NCI-H2196 treated with DMSO at 0.1 percent for 48 hours (cell line): ENCODE data around the gene POLR3K.

ENCODE experiments used
- DNase-seq: peaks from one replicate; lab custom pipeline; 2025; ENCODE audit not compliant: unreplicated experiment; lab: John Stamatoyannopoulos, UW

POLR3K gene

GRCh38 chr16:66309-67182 is 13.1 kb upstream of the POLR3K start:
- DNase-seq: no peak

DNA sequence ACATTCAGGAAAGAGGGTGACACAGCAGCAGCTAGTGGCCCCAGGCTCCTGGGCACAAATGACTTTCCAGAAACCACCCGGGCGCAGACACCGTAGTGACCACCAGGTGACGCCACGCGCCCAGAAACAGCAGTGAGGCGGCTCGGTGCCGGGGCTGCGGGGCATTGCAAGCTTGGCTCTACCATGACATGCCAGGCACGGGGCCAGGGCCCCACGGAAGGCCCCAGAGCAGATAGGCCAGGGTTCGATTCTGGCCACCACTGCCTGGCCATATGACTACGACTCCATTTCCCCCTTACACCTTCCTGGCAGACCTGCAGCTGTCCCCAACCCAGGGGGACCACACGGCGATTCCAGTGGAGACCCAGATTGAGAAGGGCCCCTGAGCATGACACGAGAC is 12.3 kb upstream of the POLR3K start:
- DNase-seq: peak; percentile 57

DNA sequence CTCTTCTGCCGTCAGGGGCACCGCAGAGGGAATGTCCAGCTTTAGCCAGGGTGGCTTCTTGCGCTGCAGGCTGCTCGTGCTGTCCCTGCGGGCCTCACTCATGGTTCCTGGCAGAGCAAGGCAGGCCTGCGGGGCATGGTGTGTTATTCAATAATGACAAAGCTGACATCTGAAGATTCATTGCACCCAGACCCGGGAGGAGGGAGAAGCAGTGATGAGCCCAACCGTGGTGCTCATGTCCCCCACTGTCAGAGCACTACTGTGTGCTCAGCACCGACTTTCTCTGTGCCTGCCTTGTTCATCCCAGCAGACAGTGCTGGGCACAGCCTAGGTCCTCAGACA is 11.5 kb upstream of the POLR3K start:
- no peak for DNase-seq

GRCh38 chr16:63998-64913 is 10.8 kb upstream of the POLR3K start:
- peak; percentile 93 for DNase-seq

GRCh38 chr16:63466-63865 is 10.1 kb upstream of the POLR3K start:
- no peak for DNase-seq

- DNase-seq: no peak
Measured at GRCh38 chr16:62968-63391, 9.6 kb upstream of the POLR3K start.

DNA sequence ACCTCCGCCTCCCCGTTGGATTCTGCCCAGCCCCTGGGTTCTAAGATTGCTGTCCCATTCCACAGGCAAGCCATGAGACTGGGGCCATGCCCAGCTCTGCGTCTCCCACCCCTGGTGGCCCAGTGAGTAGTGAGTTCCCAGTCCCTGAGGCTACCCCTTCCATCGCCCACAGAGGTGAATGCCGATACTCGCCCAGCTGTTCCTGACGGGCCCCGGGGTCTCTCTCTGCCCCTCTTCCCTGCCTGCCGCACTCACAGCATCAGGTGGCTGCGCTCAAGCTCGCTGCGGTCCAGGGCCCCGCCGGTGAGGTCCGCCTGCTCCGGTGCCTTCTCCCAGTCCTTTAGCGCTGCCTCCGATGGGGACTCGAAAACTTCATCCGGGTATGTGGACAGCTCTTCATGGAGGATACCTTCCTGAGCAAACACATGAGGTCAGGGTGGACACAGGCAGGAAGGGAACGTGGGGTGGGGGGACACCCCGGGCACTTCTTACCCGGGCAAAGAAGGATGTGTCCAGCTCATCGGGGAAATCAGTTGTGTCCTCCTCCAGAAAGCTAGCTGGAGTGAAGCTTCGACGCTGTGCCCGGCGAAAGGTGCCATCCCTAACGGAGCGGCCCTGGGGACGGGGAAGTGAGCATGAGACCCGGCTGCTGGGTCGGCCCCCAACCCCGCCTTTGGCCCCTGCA is 9.0 kb upstream of the POLR3K start:
- no peak for DNase-seq

DNA sequence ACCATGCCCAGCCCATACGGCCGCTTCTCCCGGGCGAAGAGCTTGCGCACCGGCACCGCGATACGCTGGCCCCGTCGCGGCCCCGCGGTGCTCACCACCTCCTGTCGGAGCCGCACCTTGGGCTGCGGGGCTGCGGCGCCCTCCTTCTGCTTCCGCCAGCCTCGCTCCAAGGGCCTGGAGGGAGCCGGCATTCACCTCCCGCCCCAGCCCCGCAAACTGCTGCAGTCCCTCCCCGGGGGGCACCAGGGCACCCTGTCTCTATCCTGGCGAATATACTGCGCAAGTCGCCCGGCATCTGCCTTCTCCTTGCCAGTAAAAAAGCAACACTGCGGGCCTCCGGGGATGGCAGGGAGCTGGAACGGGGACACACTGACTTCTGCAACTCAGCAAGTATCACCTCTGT is 8.5 kb upstream of the POLR3K start:
- no peak for DNase-seq

DNA sequence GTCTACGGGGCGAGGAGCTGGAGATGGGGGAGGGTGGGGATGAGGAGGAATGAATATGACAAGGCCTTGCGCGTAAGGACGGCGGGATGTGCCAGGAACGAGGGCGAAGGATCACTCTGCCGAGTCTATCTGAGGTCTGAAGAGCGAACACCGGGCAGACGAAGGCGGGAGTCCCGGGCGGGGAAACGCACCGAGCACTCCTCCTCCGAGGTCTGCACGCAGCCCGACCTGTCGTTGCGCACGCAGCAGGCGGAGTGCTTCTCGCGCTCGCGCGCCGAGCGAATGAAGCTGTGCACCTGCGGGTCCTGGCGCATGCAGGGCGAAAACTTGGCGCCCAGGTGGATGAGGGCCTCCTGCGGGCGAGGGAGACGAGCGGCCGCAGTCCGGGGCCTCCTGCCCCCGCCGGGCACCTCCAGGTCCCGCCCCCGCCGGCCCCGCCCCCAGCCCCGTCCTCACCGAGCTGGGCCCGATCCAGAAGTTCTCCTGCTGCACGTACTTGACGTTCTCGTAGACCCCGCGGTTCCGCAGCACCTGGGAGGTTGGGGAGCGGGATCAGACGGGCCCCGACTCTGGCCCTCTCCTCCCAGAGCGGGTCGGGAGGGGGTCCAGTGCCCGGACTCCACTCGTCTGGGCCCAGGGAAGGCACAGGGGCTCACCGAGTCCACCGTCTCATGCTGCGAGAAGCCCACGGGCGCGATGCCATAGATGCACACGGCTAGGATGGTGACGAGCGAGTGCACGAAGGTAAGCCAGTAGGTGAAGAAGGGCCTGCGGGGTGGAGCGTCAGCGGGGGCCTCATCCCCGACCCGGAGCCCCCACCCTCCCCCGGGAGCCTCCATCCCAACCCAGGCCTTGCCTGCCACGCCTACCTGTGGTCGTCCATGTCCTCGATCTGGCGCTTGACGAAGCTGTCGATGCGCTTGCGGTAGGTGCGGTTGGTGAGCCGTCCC is 7.8 kb upstream of the POLR3K start:
- DNase-seq: no peak

DNA sequence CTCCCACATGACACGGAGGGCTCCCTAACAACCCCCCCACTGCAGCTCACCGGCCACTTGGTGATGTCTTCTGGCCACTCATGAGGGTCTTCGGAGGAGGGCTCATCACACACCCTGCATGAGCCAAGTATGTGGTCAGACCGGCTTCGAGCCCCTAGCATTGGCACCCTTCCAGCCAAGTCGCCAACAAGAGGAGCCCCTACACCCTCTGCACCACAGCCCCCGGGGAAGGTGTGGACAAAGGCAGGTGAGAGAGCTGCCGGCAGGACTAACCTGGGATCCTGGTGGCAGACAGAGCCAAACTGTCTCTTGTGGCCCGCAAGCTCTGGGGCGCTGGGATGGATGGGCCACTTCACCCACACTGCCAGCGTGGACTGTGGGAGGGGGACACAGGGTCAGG is 6.8 kb upstream of the POLR3K start:
- DNase-seq: no peak

DNA sequence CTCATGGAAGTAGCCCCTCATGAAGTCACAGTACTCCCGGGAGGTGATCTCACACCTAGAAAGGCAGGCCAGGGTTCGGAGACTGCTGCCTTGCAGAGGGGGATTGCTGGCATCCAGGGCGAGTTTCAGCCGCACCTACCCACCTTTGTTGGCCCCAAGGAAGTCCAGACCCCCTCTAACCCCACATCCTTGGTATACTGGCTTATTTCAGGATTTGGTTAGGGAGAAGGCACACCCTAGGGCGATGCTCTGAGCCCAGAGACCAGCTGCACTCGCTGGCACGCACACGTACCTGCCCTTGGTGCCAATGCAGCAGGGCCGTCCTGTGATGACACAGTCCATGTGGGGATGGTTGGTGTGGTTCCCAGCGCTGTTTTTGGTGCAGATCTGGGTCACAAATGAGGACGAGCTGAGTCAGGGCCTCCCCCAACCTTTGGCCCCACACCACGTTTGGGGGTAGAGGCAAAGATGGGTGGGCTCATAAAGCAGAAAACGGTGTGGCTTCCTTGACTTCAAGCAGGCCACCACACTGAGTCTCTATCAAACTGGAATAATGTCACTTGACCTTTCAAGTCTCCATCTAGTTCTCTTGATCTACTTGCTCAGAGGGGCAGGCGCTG is 6.1 kb upstream of the POLR3K start:
- no peak for DNase-seq

DNA sequence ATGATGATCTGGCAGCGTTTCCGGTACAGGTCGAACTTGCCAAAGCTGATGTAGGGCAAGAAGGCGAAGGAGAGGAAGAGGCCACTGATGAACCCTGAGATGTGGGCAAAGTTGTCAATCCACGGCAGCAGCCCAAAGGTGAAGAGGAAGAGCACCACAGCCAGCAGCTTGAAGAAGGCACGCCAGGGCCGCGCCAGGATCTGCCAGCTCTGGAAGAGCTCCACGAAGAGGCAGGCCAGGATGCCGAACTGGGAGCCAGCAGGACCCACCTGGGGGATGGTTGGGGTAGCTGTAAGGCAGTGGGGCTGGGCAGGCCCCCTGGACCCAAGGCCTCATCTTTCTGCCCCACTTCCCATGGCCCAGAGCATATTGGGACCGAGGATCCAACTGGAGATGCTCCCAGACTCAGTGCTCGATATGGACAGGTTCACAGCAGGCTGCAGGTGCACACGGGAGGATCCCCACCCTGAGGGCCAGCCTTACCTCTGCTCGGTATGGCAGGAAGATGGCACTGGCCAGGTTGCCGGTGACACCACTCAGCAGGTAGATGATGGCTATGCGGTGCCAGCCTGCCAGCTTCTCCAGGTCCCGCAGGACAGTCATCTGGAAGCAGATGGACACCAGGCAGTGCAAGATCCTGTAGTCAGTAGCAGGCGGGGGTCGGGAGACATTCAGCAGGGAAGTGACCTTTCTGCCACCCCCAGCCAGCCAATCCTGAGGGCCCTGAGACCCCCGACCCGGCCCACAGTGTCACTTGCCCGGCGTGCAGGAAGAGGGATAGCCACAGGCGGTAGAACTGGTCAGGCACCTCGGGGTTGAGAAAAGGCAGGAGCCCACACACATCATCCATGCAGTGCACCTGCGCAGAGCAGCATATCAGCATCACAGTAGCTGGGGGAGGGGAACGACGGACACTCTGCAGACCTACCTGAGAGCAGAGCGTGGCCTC is 5.4 kb upstream of the POLR3K start:
- DNase-seq: no peak

GRCh38 chr16:57711-58110 is 4.3 kb upstream of the POLR3K start:
- DNase-seq: no peak

GRCh38 chr16:56231-56927 is 3.0 kb upstream of the POLR3K start:
- no peak for DNase-seq

DNA sequence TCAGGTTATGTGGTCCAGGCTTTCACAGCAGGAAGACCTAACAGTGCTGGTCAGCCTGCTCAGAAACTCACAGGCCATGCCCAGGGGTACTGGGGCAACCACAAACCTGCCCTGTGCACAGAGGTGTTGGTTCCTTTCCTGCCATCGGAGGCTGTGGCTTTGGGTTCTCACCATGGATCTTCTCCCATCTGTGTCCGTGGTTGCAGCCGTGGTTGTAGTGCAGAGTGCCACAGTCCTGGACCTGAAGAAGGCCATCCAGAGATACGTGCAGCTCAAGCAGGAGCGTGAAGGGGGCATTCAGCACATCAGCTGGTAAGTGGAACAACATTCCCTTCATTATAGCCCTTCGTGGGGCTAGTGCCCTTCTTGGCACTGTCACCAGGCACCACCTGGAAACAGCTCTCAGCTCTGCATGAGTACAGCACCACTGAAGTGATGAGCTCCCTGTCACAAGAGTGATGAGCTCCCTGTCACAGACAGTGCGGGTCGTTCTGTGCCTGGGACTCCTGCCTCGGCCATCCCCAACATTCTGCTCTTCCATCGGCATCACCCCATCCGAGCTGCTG is 2.2 kb upstream of the POLR3K start:
- DNase-seq: no peak

- no peak for DNase-seq
Measured at GRCh38 chr16:54237-54581, 801 bp upstream of the POLR3K start.

DNA sequence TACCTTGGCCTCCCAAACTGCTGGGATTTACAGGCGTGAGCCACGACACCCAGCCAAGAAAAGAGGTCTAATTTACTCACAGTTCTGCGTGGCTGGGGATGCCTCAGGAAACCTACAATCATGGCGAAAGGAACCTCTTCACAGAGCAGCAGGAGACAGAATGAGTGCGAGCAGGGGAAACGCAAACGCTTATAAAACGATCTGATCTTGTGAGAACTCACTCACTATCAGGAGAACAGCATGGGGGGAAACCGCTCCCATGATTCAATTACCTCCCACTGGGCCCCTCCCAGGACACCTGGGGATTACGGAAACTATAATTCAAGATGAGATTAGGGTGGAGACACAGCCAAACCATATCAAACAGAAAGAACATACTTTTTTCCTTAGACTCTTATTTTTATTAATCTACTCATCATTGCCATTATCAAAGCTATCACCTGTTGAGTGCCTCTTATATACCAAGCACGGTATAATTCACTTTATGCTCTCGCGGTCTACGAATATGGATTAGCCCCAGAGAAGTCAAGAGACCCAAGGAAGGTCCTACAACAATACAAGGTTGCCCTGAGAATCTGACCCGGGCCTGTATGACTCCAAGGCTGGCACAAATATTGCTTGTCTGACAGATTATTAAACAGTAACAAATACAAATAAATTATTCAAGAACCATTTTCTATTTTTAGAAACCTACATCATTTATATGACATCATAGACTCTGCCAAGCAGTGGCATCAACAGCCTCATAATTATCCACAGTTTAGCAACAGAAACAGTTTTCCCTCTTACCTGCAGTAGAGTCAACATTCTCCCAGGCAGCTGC is 2.4 kb downstream of the POLR3K start:
- DNase-seq: no peak
